Activated CD4-positive, CD25-positive, alpha-beta regulatory T cell (primary cell): Measurements from ENCODE around the gene POFUT2.
A peak's percentile ranks its signal among the peaks of the same experiment; 100 is the strongest.

Experiments
- DNase-seq, 4 experiments: peaks; one replicate each; lab custom pipeline; 2025; lab: John Stamatoyannopoulos, UW

Gene POFUT2

DNA sequence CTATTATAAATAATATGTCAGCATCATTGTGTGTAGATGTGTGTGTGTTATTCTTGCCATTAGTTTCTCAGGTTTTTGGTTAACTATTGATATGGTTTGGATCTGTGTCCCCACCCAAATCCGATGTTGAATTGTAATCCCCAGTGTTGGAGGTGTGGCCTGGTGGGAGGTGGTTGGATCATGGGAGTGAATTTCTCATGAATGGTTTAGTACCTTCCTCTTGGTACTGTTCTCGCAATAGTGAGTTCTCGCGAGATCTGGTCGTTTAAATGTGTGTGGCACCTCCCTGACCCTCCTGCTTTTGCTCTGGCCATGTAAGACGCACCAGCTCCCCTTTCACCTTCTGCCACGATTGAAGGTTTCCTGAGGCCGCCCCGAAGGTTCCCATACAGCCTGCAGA is 9.6 kb upstream of the POFUT2 start:
- DNase-seq = no peak

- DNase-seq = no peak
These were observed 8.9 kb upstream of the POFUT2 start for GRCh38 chr21:45296638-45297037.

GRCh38 chr21:45295576-45296365 is 8.1 kb upstream of the POFUT2 start:
- DNase-seq = no peak

- DNase-seq = no peak
These were observed 7.0 kb upstream of the POFUT2 start for GRCh38 chr21:45294509-45295291.

DNA sequence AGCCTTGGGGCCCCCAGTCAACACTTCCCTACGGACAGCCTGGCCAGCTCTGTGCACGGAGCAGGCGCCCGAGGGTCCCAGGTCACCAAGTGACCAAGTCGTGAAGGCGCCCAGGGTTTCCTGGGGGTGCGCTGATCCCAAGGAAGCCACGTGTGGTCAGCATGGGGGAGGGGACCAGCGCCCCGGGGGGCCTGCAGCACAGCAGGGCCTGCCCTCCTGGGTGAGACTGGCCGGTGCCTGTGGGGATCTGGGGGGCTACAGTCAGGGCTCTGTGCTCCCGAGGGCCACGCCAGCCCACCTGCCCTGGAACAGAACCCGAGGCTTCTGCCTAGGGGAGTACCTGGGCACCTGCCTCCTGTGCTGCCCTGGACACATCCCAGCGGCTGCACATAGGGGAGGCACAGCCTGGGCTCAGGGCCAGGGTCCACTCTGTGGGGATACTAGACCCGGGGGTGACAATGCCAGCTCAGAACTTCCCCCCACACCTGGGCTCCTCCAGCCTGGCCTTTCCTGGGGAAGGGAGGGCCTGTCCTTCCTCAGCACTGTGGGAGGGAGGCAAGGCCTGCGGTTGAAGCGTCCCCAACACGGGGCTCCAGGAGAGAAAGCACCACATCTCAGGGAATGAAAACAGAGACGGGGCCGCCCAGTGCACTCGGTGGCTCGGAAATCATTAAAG is 6.2 kb upstream of the POFUT2 start:
- DNase-seq = no peak

DNA sequence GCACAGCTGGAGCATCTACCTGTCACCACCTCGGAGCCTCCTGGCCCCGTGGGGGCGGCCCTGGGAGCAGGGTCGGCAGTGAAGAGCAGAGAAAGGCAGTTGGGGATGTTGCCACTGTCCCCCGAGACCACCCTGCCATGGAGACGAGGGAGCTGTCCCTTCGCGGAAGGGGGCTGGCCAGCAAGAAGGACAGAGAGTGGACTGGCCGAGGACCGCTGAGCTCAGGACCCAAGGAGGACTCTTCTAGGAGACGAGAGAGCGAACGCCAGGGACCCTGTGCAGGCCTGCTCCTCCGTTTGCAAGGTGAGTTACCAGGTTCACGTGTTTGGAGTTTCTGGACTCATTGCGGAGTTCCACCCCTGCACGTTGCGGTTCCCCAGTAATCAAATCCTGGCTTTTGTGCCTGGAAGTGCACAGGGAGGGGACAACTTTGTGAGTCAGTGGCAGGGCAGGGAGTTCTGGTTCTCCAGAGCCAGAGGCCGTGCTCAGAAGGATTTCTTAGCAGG is 5.6 kb upstream of the POFUT2 start:
- DNase-seq = no peak

- DNase-seq = peak; percentile 45 to 64 (median 64)
These were observed 4.9 kb upstream of the POFUT2 start for GRCh38 chr21:45292399-45293219.

DNA sequence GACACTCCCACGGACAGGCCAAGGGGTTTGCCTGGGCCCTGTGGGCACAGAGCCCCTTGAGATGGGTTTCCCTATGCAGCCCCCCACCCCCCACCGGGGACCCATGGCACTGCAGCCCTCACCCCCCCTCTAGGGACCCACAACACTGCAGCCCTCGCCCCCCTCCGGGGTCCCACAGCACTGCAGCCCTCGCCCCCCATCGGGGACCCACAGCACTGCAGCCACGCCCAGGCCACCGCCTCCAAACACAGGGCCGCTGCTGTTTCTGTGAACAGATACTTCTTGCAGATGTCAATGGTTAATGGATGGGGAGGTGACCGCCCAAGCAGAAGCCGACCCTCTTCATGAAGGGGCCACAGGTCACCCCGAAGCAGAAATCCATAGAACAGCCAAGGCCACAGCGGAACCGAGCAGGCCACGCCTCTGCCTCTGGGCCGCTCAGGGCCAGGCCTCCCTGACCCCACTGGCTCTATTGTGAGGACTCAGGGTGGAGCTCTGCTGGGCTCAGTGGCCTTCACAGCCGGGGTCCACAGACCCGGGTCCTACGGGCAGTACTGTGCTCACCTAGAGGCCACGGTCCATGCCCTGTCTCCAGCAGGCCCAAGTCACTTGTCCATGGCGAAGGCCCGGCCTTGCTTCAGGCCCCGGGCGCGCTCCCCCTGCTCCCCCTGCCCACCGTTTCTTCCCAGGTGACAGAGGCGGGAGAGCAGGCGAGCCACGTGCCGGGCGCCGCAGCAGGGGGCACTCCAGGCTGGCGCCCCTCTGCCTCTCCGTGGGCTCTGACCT is 4.1 kb upstream of the POFUT2 start:
- DNase-seq = no peak

GRCh38 chr21:45290948-45291612 is 3.4 kb upstream of the POFUT2 start:
- DNase-seq = no peak

- no peak for DNase-seq
These were observed 2.2 kb upstream of the POFUT2 start for GRCh38 chr21:45289655-45290515.

DNA sequence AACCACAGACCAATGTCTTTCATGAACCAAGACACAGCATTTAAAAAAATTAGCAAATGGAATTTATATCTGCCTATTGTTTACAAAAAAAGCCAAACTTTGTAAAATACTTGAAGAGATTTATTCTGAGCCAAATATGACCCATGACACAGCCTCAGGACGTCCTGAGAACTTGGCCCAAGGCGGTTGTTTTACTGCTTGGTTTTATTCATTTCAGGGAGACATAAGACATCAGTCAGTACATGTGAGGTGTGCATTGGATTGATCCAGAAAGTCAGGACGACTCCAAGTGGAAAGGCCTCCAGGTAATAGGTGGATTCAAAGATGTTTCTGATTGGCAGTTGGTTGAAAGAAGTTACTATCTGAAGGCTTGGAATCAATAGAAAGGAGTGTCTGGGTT is 1.4 kb upstream of the POFUT2 start:
- no peak for DNase-seq

DNA sequence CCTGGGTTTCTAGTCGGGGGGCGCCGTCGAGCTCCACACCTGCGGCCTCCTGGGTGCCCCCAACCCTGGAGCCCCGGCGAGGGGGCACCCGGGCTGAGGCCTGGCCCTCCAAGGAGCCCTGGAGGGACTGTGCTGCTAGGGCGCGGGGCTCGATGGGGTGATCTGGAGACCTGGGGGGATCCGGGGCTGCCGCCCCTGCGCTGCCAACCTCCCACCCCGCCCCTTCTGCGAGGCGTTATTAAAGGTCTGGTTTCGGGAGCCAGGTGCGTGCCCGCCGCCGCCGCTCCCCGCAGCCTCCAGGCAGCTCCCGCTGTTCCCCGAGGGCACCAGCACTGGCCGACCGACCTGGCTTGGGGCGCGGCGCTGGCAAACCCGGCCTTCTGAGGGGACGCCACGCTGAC is 746 bp upstream of the POFUT2 start:
- DNase-seq = no peak

DNA sequence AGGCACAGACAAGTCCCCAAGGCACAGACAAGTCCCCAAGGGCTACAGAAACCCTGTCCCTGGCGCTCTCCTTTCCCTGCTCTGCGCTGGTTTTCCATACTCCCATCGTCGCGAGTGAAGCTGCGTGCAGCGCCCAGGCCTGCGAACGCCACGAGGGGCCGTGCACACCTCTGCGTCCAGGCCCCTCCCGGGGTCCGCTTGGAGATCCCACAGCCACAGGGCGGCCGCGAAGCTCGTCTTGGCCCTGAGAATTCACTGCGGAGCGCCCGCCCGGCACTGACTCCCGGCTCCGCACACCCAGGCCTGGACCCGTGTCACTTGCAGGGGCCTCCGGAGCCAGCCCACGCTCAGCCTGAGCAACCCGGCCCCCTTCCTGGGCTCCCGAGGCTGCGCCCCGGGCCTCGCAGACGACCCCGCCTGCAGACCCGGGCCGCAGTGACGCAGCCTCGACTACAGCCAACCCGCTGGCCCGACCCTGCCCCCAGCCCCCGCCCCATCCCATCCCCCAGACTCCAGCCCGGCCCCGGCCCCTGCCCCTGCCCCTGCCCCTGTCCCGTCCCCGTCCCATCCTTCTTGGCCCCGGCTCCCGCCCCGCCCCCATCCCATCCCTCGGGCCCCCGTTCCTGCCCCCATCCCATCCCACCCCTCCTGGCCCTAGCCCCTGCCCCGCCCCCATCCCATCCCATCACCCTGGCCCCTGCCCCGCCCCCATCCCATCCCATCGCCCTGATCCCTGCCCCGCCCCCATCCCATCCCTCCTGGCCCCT is 841 bp downstream of the POFUT2 start:
- no peak for DNase-seq

DNA sequence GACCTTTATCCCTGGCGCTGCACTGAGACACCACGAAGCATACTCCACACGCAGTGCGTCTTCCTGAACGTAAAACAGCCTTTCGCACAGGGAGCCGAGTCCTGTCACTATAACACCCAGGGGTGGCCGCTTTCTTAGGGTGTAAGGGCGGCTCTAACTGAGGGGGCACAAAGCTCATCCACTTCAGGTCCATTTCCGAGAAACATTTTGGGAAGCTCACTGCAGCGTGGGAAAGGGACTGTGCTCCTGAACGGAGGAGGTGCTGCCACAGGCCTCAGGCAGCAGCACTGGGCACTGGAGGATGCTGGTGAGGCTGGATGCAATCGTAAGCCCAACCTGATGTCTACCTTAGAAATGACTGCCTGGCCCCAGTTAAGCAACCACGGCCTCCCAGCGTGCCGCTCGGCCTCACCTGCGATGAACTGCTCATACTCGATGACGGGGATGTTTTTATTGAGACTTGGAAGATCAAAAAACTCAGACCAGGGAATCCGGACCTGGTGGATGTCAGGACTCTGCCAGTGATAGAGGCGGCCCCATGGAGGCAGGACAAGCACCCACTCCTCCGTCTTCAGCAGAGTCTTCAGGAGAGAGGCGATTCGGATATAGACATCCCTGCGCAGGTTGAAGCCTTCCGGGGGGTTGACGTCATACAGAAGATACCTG is 2.3 kb downstream of the POFUT2 start:
- DNase-seq = no peak

DNA sequence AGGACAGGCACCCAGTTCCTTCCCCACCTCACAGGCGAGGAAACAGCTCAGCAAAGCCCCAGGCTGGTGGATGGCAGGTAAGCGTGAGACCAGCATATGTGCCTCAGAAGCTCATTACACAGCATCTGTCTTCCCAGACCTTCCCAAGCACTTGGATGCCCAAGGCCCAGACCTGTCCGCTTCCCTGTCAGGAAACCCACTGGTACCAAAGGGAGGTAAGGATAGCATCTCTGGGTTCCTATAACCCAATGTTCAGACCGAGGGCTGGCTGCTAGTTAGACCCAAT is 3.3 kb downstream of the POFUT2 start:
- DNase-seq = no peak

DNA sequence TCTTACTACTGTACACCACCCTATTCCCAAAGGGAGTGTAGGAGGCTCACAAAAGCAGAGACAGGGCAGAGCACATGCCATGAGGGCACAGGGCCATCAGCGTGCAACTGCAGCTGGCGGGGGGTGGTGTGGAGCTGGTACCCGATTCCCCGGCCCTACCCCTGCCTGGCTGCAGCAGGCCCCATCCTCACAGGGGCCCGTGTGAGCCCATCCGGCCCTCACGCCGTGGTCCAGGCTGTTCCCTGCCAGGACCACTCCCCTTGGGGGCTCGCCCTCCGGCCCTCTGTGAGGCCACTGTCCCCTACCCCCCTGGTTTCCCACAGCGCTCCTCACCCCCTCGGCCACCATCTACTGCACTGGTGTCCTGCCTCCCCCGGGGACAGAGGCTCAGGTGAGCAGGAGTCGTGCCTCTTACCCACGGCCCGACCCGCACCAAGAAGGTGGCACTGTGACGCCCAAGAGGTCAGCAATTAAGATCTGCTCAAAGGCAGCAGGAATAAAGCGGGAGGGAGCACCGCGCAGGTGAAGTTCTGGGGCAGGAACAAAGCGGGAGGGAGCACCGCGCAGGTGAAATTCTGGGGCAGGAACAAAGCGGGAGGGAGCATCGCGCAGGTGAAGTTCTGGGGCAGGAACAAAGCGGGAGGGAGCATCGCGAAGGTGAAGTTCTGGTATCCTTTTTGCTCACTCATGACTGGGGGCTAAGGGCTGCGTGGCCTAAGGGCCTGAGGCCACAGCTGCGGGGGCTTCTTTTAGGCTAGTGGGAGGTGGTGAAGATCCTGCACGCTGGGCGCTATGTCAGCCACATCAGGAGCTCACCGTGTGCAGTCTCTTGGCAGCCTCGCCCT is 3.9 kb downstream of the POFUT2 start:
- no peak for DNase-seq

GRCh38 chr21:45283035-45283610 is 4.6 kb downstream of the POFUT2 start:
- no peak for DNase-seq
